Measurements from ENCODE around the gene SYT17.

The SYT17 gene

GRCh38 chr16:19254611-19255010 is 86.6 kb downstream of the SYT17 start:
- no peak for DNase-seq (ENCODE audit: low spot score)

DNA sequence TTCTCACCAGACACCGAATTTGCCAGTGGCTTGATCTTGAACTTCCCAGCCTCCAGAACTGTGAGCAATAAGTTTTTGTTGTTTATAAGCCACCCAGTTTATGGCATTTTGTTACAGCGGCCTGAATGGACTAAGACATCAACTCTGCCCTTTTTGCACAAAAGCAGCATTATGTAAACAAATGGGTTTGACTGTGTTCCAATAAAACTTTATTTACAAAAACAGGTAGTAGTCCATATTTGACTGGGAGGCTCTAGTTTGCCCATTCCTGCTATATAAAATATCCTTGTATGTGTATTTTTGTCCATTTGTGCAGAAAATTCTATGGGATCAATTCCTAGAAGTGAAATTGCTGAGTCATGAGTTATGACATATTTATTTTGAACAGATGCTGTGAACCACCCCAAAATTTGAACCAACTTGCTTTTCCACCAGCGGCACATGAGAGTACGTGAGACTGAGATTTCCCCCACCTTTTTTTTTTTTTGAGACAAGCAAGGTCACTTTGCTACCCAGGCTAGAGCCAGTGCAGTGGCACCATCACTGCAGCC is 96.2 kb downstream of the SYT17 start:
- DNase-seq (ENCODE audit: low spot score) = no peak

- no peak for DNase-seq (ENCODE audit: low spot score)
Observed at GRCh38 chr16:19265380-19265930, 97.4 kb downstream of the SYT17 start.

DNA sequence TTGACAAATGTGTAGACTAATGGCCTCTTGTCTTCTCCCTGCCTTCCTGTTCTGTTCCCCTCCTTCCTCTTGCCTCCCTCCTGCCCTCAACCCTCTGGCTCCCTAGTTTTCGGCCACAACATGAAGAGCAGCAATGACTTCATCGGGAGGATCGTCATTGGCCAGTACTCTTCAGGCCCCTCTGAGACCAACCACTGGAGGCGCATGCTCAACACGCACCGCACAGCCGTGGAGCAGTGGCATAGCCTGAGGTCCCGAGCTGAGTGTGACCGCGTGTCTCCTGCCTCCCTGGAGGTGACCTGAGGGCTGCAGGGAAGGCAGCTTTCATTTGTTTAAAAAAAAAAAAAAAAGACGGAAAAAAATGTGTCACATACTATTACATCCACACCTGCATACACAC is 98.7 kb downstream of the SYT17 start:
- DNase-seq (ENCODE audit: low spot score) = no peak

GRCh38 chr16:19269098-19269497 is 101.1 kb downstream of the SYT17 start:
- no peak for DNase-seq (ENCODE audit: low spot score)

DNA sequence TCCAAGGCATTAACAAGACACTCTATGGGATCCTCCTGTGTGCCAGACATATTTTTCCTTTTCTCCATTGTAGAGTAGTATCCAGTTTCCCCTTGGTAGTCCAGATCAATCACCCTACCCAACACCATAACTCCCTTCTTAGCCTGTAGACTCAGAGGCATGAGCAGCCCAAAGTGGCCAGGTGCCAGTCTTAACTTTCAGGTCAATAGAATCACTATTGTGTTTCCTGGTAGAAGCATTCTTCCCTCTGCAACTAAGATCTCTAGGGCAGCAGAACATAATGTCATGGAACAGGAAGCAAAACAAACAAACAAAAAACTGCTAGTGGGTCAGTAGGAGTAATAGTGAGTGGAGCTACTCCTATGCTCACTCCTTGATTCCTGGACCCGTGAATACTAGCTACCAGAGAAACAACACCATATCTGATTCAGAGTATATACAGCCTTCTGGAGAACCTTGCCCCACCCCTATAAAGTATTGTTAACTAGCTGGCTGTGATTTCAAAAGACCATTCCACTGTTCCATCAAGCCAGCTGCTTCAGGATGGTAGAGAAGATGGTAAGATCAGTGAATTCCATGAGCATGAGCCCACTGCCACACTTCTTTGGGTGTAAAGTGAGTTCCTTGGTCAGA is 106.2 kb downstream of the SYT17 start:
- DNase-seq (ENCODE audit: low spot score) = no peak

GRCh38 chr16:19278403-19278802 is 110.4 kb downstream of the SYT17 start:
- no peak for DNase-seq (ENCODE audit: low spot score)

DNA sequence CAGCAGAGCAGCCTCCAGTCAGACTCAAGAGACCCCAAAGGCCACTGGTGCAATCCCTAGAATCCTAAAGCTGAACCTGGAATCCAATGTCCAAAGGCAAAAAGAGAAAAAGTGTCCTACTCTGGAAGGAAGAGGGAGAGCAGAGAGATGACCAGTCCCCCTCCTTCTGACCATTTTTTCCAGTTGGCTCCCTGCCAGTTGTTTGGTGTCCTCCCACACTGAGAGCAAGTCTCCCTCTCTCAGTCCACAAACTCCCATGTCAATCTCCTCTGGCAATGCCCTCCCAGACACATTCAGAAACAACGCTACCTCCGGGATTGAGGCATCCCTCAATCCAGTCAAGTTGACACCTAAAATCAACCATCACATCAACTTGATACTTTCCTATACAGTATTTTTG is 113.2 kb downstream of the SYT17 start:
- no peak for DNase-seq (ENCODE audit: low spot score)

GRCh38 chr16:19282101-19282500 is 114.1 kb downstream of the SYT17 start:
- no peak for DNase-seq (ENCODE audit: low spot score)

- DNase-seq (ENCODE audit: low spot score) = no peak
Observed at GRCh38 chr16:19283637-19284036, 115.6 kb downstream of the SYT17 start.

GRCh38 chr16:19284207-19284606 is 116.2 kb downstream of the SYT17 start:
- DNase-seq (ENCODE audit: low spot score) = no peak

GRCh38 chr16:19285431-19285830 is 117.4 kb downstream of the SYT17 start, which contains the start of gene CLEC19A:
CLEC19A (plus strand) TSS chr16:19285731; CDS start chr16:19285852, 121 bp downstream.
- DNase-seq (ENCODE audit: low spot score) = no peak

GRCh38 chr16:19286827-19287226 is 118.8 kb downstream of the SYT17 start:
- DNase-seq (ENCODE audit: low spot score) = no peak

GRCh38 chr16:19287241-19287640 is 119.2 kb downstream of the SYT17 start:
- no peak for DNase-seq (ENCODE audit: low spot score)

DNA sequence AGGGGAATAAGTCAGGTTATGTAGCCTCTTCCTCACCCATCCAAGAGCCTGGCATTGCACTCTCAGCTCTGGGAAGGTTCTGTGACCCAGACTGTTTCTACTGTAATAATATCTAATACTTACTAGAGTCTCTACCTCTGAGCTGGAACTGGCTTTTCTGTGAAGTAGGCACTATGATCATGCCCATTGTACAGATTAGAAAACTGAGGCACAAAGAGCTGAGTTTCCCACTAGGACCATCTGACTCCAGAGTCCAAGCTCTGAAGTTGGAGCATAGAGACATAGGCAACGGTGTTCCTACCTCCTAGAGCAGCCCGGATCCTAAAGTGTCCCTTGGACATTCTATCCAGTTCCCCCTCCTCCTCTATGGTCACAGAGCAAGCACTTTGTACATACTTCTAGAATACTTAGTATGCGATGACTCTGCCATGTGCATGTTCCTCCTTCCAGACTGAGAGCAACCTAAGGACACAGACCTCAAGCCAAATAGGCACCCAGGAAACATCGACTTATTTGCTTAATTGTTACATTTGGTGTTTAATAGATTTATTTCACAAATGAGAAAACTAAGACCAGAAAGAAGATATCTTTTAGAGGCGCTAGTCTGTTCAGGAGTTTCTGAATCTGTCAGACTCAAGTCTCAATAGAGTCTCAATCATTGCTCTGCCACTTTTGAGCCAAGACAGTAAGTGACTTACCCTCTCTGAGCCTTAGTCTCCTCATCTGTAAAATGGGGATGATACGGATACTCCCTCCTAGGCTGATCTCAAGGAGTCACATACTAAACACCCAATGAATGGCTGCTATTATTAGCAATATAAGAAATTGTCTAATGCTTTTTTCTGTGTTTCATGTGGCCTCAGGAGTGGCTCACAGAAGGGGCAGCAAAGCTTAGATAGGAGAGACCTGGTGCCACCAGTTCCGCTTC is 121.1 kb downstream of the SYT17 start:
- no peak for DNase-seq (ENCODE audit: low spot score)

DNA sequence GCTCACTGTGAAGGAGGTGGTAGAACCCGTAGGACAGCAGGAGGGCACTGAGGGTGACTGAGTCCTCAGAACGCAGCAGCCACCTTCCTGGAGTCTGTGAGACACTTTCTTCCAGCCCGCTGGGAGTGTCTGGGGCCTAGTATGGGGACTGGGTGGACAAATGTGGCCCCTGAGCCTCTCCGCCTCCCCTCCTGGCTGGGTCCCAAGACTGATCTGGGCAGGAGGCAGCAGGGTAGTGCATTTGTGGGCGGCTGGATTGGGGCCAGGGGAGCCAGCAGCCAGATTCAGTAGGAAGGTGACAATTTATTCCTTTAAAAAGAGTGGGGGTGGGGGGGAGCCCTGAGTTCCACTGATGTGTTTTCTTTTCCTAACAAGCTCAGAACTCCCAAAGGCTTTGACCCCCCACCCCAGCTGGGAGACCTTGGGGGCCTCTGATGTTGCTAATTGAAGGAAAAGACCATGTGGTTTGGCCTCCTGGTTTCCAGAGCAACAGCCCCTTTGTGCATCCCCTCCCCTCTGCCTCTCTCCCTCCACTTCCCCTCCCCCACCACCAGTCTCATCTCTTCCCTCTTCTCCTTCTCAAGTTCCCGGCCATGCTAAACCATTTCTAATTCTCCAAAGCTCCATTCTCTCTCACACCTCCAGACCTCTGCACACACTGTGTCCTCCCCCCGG is 121.9 kb downstream of the SYT17 start:
- DNase-seq (ENCODE audit: low spot score) = no peak

- no peak for DNase-seq (ENCODE audit: low spot score)
Observed at GRCh38 chr16:19290860-19291259, 122.8 kb downstream of the SYT17 start.

GRCh38 chr16:19291475-19291874 is 123.4 kb downstream of the SYT17 start:
- DNase-seq (ENCODE audit: low spot score) = no peak

- DNase-seq (ENCODE audit: low spot score) = no peak
Observed at GRCh38 chr16:19292186-19292585, 124.1 kb downstream of the SYT17 start.

- peak; percentile 37 for DNase-seq (ENCODE audit: low spot score)
Observed at GRCh38 chr16:19294156-19294649, 126.2 kb downstream of the SYT17 start.

DNA sequence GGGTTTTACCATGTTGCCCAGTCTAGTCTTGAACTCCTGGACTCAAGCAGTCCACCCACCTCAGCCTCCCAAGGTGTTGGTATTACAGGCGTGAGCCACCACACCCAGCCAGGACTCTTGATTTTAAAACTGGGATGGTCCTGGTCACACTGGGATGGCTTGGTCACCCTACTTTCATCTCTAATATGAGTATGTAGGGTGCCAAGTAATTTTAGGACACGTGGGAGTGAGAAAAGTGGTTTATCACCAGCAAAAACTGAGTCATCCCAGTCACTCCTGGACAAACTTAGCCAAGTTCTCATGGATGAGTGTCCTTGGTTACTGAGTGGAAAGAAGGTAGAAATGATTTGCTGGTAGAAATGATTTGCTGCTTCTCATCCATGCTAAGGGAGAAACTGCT is 127.4 kb downstream of the SYT17 start:
- no peak for DNase-seq (ENCODE audit: low spot score)

DNA sequence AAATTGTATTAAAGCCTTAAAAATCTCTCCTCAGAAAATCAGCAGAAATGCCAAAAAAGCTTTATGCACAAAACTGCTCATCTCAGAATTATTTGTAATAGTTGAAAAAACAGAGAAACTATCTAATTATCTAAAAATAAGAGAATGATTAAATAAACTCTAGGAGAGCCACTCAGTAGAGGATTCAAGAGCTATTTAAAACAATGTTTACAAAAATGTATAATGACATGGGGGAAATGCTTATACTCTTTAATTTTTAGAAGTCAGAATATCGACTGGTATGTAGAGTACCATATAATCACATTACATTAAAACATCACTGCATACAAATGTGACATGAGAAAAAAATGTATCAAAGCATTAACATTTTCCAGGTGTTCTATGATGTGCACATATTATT is 129.4 kb downstream of the SYT17 start:
- DNase-seq (ENCODE audit: low spot score) = no peak

Data from germinal center (tissue), 1 donor.